Putamen (tissue), 1 donor: ENCODE results near the gene PGM3.
A peak's percentile ranks its signal among the peaks of the same experiment; 100 is the strongest.

ENCODE experiments used
- DNase-seq: peaks from one replicate; pipeline ENCODE4 v3.0.0-alpha.2; 2016; ENCODE audit warnings: low spot score

PGM3 gene

DNA sequence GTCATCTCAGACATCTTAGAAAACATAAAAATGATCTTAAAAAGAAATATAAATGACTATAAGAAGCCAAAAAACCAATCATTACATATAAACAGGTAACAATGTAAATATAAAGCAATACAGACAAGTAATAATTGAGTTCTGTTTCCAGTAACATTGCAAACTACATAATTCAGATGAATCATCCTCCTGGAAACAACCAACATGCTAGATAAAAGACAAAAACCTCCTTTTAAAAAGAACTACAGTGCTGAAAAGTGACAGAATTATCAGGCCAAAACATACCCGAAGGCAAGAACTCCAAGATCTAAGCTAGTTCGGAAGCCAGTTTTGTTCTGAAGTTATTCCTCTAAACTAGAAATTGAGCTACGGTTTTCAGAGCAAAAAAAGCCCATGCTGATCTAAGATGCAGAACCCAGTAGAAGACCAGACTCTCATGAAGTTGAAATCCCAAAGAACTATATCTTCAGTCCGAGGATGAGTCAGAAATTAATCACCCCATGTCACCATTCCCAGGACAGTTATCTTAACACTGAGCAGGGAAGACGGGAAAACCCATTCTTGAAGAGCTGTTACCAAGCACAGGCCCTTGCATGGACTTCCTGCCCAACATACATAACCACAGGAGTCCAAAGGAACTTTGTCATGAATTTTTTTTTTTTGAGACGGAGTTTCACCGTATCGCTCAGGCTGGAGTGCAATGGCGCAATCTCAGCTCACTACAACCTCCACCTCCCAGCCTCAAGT is 9.8 kb downstream of the PGM3 start:
- no peak for DNase-seq

DNA sequence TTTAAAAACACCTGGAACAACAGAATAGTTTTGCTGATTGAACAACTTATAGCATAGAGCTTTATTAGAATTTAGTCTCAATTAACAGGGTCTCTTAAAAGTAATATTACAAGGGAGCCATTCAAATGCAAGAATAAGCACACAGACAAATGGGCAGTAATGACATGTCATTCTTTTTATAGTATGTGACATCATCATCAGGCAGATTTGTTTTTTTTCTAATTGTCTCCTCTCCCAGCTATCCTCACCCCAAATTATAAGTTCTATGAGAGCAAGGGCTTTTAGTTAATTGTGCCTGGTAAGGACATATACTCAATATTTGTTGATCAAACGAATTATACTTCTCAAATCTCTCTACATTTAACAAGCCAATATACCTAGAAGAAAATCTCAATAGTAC is 11.0 kb downstream of the PGM3 start:
- no peak for DNase-seq

DNA sequence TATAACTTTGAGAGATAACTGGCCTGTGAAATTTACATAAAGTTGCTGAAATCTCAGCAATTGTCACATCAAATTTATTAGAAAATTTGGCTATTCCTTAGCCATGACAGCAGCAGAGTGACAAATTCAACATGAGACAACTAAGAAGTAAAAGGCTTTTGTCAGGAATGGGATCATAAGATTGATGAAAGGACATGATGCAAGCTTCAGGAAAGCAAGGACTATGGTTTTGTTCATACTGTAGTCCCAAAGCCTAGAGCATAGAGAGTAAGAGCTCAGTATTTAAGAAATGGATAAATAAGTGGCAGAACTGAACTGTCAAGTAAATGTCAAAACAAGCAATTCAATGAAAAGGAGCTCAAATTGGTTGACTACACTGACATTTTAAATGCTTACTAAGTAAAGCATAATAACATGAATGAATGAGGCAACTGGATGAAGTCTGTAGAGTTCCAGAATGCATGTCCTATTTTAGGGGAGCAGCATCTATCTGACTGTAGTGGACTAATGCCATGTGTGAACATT is 12.6 kb downstream of the PGM3 start:
- no peak for DNase-seq

DNA sequence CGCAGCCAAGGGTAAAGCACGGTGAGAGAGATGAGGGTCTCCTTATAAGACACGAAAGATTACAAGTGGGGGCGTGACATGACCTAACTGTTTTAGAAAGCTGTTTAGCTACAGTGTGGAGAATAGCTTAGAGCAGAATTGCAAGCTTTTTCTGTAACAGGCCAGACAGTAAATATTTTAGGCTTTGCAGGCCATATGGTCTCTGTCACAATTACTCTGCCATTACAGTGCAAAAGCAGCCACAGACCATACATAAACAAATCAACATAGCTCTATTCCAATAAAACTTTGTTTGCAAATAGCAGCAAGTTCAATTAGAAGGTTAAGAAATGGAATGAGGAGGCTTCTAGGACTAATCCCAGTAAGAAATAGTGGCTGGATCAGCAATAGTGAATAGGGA is 16.8 kb downstream of the PGM3 start:
- DNase-seq: no peak

DNA sequence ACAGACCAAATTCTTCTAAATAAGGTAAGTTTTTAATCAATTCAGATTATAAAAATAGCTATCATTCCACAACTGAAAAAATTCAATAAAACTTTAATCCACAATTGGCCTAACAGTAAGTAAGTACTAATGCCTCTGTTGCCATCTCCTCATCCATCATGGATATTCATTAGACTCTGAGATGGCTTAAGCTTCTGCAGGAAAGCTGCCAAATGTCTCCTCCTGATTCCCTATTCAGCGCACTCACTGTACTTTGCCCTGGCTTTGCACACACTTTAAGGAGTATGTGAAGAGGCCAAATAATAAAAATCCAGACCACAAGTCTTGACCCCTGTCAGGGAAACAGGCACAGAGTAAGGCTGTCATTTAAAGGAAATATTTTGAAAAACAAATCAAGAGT is 23.6 kb downstream of the PGM3 start:
- no peak for DNase-seq

DNA sequence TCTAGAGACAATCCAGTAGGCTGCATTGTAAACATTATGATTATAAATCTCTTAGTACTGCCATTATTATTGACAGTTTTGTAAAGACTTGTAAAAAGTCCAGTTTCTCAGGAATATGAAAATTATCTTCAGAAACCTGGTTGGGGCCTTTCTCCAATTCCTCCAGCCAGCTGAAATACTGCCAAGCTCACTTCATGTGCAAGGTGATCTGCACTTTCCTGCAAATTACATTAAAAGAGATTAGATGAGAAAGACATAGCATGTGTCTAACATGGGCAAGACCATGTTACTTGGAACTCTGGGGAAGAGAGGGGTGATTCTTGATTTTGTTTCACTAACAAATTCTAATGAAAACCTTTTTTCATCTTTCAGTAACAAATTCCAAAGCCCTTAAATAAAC is 24.0 kb downstream of the PGM3 start:
- DNase-seq: no peak

DNA sequence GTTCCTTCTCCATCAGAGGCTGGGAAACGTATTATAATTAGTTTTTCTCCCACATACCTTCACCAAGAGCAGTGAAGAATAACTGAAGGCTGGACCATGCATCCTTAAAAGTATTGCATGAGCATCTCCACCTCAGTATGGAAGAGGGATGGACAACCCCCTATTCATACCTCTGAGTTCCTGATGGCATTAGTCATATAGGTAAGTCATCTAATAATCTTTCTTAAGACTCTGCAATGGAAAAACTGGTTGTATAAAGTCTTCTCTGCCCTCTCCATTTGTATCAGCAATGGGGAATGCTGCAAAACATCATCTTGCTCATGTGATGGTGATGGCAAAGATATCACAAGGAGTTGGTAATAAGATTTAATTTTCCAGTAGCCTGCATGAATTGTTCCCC is 24.5 kb downstream of the PGM3 start:
- no peak for DNase-seq

DNA sequence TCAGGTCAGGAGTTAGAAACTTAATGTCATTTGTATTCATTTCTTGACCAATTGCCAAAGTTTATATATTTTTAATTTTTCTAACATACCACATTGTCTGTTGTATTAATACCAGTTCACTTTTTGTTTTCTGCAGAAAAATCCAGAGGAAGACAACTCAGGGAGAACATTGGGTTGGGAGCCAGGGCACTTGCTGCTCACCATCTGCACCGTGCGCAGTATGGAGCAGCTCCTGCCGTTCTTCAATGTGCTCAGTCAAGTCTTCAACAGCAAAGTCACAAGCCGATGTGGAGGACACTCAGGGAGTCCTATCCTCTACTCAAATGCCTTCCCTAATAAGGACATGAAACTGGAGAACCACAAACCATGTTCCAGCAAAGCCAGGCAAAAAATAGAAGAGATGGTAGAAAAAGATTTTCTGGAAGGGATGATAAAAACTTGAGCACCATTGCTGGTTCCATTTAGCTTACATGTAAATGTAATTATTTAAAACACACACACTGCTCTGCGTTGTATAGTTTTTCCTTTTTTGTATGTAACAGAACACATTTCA is 25.3 kb downstream of the PGM3 start:
- no peak for DNase-seq

DNA sequence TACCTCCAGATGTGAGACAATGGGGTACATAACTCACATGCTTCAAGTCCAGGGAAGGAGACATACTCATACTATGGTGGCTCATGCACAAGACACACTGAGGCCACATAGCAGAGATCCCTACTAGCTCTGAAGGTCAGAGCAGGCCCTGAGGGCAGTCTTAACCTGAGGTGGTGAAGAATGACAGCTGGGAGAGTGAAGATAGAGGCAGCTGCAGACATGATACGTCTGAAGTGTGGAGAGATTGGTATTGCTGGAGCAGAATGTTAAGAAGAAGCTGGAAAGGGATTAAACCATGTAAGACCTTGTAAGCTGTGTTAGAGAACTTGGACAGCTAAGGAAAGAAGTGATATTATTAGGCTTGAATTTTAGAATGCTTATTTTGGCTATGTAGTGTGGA is 32.9 kb downstream of the PGM3 start:
- DNase-seq: no peak

DNA sequence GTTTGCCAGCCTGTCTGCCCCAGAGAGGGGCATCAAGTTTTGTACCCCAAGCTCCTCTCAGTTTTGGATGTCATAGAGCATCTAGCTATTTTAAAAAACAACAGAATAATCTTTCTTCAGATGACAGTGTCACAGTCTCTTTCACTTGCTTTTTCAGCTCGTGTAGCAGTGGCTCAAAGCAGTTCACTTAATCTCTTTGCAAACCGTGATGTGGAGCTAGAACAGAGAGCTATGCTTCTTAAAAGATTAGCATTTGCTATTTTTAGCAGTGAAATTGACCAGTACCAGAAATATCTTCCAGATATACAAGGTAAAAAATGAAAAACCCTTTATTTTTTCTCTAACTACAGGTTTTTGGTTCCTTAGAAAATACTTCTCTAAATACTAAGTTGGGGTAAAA is 37.3 kb downstream of the PGM3 start:
- no peak for DNase-seq

DNA sequence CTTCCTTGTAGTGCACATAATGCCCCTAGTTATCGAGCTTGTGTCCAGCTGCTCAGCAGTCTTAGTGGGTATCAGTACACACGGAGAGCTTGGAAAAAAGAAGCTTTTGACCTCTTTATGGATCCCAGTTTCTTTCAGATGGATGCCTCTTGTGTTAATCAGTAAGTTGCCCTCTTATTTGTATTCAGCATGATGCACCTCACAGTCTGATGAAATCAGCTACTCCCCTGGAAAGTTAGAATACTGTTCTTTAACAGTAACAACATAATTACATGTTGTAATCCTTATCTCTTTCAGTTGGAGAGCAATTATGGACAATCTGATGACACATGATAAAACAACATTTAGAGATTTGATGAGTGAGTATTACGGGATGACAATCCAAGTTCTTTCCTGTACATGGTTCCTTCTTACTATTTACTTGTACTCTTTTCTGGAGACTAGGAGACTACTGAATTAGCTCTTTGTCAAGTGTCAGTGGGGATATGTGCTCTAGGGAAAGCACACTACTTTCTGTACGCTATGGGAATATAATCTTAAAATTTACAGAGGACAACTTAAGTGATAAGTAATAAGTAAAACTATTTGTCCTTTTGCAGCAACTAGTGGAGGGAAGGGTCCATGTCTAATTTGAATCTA is 39.1 kb downstream of the PGM3 start:
- DNase-seq: no peak

DNA sequence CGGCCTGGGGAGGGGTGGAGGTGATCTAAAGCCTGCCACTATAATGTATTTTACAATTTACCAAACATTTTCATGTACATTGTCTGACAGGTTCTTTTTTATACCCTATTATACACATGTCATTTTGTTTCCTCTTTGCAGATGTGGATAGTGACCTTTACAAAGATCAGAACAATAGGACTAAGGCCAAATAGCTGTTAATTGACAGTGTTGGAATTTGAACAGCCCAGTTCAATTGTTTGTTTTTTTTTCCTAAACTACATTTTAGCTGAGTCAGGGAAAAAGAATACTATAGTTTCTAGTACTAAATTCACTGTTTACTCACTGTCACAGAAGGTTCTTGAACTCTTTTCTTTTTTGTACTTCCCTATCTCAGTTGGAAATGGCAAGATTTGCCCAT is 40.2 kb downstream of the PGM3 start:
- DNase-seq: no peak

DNA sequence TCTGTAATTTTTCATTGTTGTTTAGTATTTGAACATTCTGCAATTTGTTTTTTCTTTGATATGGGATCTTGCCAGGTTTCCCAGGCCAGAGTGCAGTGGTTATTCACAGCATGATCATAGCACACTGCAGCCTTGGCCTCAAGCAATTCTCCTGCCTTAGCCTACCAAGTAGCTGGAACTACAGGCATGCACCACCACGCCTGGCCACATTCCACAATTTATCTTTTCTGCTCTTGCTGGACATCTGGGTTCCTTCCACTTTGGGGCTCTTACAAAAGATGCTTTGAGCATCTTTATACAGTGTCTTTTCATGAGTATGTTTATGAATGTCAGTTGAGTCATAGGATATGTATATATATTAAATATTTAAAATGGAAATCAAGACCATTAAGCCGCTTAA is 42.0 kb downstream of the PGM3 start:
- DNase-seq: no peak

DNA sequence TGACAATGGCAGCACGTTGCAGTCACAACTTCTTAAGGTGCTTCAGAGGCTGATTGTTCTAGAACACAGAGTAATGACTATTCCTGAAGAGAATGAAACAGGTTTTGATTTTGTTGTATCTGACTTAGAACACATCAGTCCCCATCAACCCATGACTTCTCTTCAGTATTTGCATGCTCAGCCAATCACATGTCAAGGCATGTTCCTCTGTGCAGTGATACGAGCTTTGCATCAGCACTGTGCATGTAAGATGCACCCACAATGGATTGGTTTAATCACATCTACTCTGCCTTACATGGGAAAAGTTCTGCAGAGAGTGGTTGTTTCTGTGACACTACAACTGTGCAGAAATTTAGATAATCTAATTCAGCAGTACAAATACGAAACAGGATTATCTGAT is 54.3 kb downstream of the PGM3 start:
- no peak for DNase-seq

DNA sequence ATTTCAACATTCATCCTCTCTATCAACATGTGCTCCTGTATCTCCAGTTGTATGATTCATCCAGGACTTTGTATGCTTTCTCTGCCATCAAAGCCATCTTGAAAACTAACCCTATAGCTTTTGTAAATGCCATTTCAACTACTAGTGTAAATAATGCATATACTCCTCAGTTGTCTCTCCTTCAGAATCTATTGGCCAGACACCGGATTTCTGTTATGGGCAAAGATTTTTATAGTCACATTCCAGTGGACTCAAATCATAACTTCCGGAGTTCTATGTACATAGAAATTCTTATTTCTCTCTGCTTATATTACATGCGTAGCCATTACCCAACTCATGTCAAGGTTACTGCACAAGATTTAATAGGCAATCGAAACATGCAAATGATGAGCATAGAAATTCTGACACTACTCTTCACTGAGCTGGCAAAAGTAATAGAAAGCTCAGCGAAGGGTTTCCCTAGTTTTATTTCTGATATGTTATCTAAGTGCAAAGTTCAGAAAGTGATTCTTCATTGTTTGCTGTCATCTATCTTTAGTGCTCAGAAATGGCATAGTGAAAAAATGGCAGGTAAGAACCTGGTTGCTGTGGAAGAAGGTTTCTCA is 54.8 kb downstream of the PGM3 start:
- DNase-seq: no peak

DNA sequence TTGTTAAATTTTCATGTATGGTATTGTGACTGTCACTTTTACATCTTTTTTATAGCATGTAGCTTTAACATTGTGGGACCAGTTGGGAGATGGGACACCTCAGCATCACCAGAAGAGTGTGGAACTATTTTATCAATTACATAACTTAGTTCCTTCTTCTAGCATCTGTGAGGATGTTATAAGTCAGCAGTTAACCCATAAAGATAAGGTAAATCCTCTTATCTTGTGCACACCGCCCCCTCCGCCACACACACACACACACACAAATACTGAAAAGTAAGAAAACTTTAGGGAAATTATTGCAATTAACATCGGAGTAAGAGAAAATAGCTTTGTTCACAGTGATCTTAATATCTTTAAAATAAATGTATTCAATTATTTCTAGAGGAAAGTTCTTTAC is 60.9 kb downstream of the PGM3 start:
- no peak for DNase-seq

DNA sequence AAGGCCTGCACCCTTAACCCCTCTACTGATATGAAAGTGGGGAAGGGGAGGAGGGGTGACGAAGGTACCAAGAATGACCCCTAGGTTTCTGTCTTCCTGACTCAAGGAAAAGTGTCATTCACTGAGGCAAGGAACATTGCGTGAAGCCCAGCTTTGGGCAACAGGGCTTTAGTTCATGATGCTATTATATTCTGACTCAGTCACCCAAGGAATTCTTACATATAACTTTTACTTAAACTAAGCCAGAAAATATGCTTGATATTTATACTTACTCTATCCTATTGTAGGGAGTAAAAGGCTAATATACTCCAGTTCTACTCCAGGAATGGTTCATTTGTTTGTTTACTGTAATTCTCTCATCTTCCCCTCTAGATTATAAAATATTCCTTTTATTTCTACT is 65.1 kb downstream of the PGM3 start:
- no peak for DNase-seq

DNA sequence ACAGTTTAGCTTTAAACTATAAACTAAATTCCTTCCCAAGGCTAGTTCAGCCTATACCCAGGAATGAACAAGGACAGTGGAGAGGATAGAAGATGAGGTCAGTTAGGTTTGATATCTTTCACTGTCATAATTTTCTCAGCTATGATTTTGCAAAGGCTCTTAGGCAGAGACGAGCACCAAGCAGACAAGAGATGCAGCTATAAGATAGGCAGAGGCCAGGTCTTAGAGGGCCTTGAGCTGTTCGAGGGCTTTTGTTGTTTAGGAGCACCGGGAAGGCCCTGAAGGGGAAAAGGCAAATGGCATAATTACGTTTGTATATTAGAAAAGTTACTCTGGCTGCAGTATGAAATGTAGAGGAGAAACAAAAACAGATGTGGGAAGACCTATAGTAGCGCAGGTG is 65.8 kb downstream of the PGM3 start:
- no peak for DNase-seq

DNA sequence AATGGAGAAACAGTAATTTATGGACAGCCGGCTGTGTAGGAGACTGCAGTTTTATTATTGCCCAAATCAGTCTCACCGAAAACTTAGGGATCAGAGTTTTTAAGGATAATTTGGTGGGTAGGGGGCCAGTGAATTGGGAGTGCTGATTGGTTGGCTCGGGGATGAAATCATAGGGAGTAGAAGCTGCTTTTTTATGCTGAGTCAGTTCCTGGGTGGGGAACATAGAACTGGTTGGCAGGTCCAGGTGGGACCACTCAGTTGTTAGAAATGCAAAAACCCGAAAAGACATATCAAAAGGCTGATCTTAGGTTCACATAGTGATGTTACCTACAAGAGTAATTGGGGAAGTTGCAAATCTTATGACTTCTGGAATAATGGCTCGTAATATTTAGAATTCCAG is 66.3 kb downstream of the PGM3 start:
- DNase-seq: no peak

DNA sequence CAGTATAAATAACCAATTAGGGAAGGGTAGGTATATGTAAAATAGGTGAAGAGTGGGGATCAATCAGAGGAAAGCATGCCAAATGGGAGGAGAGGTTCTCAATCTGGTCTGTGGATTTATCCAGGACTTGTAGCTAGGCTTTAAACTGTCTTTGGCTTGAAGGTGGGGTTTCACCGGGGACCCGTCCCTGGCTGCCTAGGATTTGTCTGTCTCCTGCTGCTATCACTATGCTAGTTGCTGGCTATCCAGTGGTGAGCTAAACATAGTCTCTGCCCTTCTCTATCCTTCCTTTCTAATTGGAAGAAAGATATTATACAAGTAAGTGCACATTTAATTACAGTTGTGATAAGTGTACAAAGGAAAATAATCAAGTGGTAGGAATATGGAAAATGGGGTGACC is 66.8 kb downstream of the PGM3 start:
- no peak for DNase-seq

DNA sequence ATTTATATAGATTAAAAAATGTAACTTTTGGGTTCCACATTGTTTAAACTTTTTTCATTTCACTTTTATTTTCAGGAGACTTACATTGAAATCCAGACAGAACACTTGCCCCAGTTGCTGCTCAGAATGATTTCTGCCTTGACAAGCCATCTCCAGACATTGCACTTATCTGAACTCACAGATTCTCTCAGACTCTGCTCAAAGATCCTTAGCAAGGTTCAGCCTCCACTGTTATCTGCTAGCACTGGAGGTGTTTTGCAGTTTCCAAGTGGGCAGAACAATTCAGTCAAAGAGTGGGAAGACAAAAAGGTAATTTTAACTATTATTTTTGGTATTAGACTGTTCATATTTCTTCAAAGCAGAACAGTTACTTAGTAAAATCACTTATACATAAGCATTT is 67.6 kb downstream of the PGM3 start:
- DNase-seq: peak; percentile 80

DNA sequence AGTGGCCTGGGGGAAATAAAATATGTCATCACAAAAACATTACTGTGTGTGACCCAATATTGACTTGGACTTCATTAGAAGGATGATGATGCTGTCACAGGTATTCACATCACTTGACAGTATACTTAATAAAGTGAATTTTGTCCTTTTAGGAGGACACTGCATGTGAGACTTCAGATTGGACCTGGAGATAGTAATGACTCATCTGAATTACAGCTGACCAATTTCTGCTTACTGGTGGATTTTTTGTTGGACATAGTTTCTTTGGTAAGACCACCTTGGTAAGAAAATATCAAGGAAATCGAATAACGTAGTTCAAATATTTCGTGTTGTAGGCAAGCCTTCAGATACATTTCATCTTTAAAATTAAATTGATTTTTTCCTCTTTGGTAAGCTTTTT is 68.5 kb downstream of the PGM3 start:
- DNase-seq: no peak

DNA sequence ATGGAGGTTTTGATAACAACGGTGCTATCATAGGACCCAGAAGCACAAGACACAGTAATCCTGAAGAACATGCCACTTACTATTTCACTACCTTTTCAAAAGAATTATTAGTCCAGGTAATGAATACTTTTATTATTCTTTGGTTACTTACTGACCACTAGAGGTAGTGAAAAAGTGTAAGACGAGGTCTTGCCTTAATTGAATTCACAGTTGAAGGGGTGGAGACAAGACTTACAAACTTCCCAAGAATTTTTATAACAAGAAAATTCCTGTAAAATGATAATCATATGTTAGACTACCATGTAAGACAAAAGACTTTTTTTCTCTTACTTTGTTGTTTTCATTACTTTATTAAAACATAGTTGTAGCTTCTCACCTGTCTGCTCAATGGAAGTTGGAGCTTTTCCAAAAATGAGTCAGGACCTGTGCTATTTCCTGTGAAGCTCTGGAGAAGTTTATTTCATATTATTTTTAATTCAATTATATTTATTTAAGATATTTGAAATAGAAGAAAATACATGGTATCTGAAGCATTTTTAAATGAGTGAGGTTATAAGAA is 73.2 kb downstream of the PGM3 start:
- DNase-seq: no peak
